Measurements from ENCODE around the gene RNH1.
"Not testable (repeated sequence)": the region's sequence is repeated elsewhere in the genome, so short reads cannot be mapped to it uniquely, and the experiment has no call there.

Gene RNH1

GRCh38 chr11:476416-476815 lies 30.6 kb downstream of the RNH1 start:
- no peak for DNase-seq (ENCODE audit: low read depth)

GRCh38 chr11:475941-476340 lies 31.1 kb downstream of the RNH1 start:
- no peak for DNase-seq (ENCODE audit: low read depth)

- no peak for DNase-seq (ENCODE audit: low read depth)
Measured at GRCh38 chr11:474914-475506, 32.0 kb downstream of the RNH1 start.

GRCh38 chr11:473962-474785 lies 32.9 kb downstream of the RNH1 start:
- DNase-seq (ENCODE audit: low read depth) = no peak

- DNase-seq (ENCODE audit: low read depth) = no peak
Measured at GRCh38 chr11:473415-473814, 33.6 kb downstream of the RNH1 start.

GRCh38 chr11:472816-473215 lies 34.2 kb downstream of the RNH1 start:
- no peak for DNase-seq (ENCODE audit: low read depth)

GRCh38 chr11:472272-472671 lies 34.8 kb downstream of the RNH1 start:
- no peak for DNase-seq (ENCODE audit: low read depth)

- DNase-seq (ENCODE audit: low read depth) = no peak
Measured at GRCh38 chr11:471468-472145, 35.4 kb downstream of the RNH1 start.

GRCh38 chr11:469684-470560 lies 37.1 kb downstream of the RNH1 start:
- no peak for DNase-seq (ENCODE audit: low read depth)

GRCh38 chr11:469026-469683 lies 37.9 kb downstream of the RNH1 start:
- DNase-seq (ENCODE audit: low read depth) = not testable (repeated sequence)

GRCh38 chr11:468493-468892 lies 38.5 kb downstream of the RNH1 start:
- no peak for DNase-seq (ENCODE audit: low read depth)

- DNase-seq (ENCODE audit: low read depth) = no peak
Measured at GRCh38 chr11:468036-468435, 39.0 kb downstream of the RNH1 start.

GRCh38 chr11:465896-466530 lies 41.0 kb downstream of the RNH1 start:
- no peak for DNase-seq (ENCODE audit: low read depth)

- no peak for DNase-seq (ENCODE audit: low read depth)
Measured at GRCh38 chr11:464316-464715, 42.7 kb downstream of the RNH1 start.

GRCh38 chr11:462107-462890 lies 44.7 kb downstream of the RNH1 start:
- DNase-seq (ENCODE audit: low read depth) = no peak

GRCh38 chr11:461626-462025 lies 45.4 kb downstream of the RNH1 start:
- DNase-seq (ENCODE audit: low read depth) = no peak

GRCh38 chr11:460331-461199 lies 46.5 kb downstream of the RNH1 start:
- no peak for DNase-seq (ENCODE audit: low read depth)

GRCh38 chr11:459511-460220 lies 47.4 kb downstream of the RNH1 start:
- DNase-seq (ENCODE audit: low read depth) = no peak
